Activated naive CD4-positive, alpha-beta T cell treated with anti-CD3 and anti-CD28 coated beads, Interleukin-2, amount 50 U/mL, for 72 hours (primary cell): ENCODE measurements around the gene FAM151A. TPM values are rescaled to one million over a fixed set of nuclear protein-coding genes. Genes with fewer than 3 reads are reported as not detected.

ENCODE experiments used
- ATAC-seq, 2 donors: fragments of 150-1000 bp; cut with Tn5 transposase; 2 replicates each; pipeline ENCODE4 v1.10.0; 2021; ENCODE audit warnings: mild to moderate bottlenecking in 2 of 2, moderate library complexity in 2 of 2
- DNase-seq, 2 donors: peaks; one replicate each; pipeline ENCODE4 v3.0.0; 2021 to 2022; ENCODE audit warnings: low spot score in 2 of 2
- H3K27ac Mint-ChIP-seq, 2 donors: one replicate each; pipeline ENCODE4 v1.8.0; 2022; ENCODE audit warnings: mild to moderate bottlenecking in 2 of 2, mixed read lengths in 2 of 2
- H3K36me3 Mint-ChIP-seq, 2 donors: one replicate each; pipeline ENCODE4 v1.8.0; 2022; ENCODE audit warnings: mixed read lengths in 2 of 2
- H3K9me3 Mint-ChIP-seq, 2 donors: one replicate each; pipeline ENCODE4 v1.8.0; 2022; ENCODE audit warnings: mixed read lengths in 2 of 2
- total RNA-seq, 2 donors: library from RNA; stranded (reverse); gene quantifications; one replicate each; pipeline ENCODE4 v1.2.3, GENCODE V29; 2022

The FAM151A gene
- not detected for total RNA-seq

DNA sequence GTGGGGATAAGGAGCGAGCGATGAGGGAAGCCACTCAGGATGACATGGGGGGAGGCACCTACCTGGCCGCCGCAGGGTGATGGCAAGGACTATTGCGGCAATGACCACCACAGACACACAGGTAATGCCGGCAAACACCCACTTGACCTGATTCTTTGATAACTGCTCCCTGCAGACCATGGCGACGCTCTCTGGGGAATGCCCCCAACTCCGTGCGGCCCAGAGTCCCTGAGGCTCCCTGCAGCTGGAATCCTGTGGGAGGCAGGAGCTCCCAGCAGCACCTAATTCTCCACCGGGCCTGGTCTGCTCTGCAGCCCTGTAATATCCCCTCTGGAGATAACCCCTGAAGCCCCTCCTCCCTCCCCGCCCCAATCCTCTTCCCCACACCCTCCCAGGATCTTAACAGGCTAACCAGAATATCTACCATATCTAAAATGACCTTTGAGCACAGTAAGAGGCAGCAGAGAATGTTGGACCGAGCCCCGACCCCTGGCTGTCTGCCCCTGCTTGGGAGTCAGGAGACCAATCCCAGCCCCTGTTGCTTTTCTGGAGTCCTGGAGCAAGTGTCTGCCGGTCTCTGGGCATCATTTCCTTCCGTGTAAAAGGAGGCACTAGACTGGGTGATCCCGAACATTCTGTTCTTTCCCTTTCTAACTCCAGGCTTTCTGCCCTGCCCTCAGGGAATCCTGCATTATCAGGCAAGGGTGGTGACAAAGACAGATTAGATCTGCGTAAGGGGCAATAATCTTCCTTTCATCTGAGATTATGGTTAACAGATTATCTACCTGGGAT is at the start of gene FAM151A:
FAM151A (minus strand) TSS at position 310 of the 792 bp plus-strand sequence; CDS start at position 180, 130 bp downstream.
- ATAC-seq (no peak), DNase-seq (no peak)
- Mint-ChIP-seq H3K9me3 (no peaks in the 10 kb centered on the region), H3K36me3 (no peaks in the 10 kb centered on the region), H3K27ac (peak within 1 kb of the TSS in 1 of 2 donors; percentile 61)

DNA sequence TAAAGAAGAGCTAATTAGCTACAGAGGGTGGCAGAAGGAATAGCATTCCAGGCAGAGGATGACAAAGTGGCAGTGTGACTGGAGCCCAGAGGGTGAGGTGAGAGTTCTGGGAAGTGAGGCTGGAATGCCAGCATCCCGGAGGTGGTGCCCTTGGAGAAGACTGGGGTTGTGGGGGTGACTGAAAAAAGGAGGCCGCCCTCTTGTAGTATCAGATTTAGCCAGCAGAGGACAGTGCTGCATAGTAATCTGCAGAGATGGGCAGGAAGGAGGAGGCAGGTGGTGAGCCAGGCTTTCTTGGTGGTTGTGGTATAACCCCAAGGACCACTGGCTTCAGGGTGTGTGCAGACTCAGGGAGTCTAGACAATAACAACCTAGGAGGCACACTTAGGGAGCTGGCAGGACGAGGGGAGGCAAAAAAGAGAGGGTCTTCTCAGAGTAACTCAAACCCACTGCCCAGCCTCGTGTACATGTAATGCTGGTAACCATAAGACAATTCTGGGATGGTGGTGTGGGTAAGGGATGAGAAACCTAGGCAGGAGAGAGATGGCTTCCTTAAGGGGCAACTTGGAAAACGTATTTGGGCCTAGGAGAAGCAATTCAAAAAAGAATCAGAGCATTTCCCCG is 48.8 kb upstream of the FAM151A start:
- Mint-ChIP-seq H3K27ac (no peak overlapping the region), H3K9me3 (no peaks in the 10 kb centered on the region), H3K36me3 (no peaks in the 10 kb centered on the region)
- DNase-seq (peak; percentile 68 to 82), ATAC-seq (peak; percentile 94 to 95)

DNA sequence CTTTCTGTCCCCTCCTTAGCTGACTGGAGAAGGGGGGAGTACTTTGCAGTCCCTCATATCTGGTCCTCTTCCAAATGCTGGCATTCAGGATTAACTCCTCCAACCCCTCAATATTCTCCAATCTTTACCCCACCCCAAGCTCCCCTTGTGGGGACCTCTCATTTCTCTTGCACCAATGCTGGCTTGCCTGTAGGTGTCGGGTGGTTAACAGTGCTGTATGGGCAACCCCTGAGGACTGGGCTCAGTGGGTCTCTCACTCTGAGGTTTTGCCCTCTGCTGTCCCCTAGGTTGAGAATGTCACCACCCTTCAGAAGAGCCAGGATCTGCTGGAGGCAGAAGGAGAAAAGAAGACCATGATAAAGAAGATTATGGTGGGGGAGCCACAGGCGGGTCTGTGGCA is 45.2 kb upstream of the FAM151A start:
- DNase-seq (no peak), ATAC-seq (no peak)
- peak overlapping the region in 1 of 2 donors; percentile 48 for H3K27ac Mint-ChIP-seq
- H3K9me3 Mint-ChIP-seq: no peaks in the 10 kb centered on the region
- H3K36me3 Mint-ChIP-seq: no peaks in the 10 kb centered on the region

DNA sequence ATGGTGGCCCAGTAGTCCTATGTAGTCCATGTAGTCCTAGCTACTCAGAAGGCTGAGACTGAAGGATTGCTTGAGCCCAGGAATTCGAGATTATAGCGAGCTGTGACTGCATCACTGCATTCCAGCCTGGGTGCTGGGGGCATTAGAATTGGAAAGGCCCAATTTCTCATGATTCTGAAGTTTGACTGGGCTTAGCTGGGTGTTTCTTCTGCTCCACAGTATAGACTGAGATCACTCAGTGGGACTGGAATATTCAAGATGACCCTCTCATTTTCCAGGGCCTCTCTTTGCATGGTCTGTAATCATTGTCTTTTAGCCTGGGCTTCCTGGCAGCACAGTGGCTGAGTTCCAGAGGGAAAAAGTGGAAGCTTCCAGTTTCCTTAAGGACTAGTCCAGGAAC is 44.5 kb upstream of the FAM151A start:
- DNase-seq: no peak

DNA sequence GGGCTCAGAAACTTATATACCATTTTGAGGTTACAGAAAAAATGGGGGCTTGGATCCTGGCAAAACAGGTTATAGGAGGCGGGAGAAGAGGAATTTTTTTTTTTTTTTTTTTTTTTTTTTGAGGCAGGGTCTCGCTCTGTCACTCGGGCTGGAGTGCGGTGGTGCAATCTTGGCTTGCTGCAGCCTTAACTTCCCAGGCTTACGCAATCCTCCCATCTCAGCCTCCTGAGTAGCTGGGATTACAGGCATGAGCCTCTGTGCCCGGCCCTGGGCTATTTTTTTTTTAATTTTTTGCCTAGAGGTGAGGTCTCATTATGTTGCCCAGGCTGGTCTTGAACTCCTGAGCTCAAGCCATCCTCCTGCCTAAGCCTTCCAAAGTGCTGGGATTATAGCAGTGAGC is 43.0 kb upstream of the FAM151A start:
- H3K27ac Mint-ChIP-seq: no peak overlapping the region
- H3K36me3 Mint-ChIP-seq: no peaks in the 10 kb centered on the region
- ATAC-seq (no peak), DNase-seq (no peak)
- H3K9me3 Mint-ChIP-seq: no peaks in the 10 kb centered on the region

More for the DNA sequence above, 44.5 kb upstream of the FAM151A start:
- no peak for ATAC-seq
- Mint-ChIP-seq H3K27ac (no peak overlapping the region), H3K9me3 (no peaks in the 10 kb centered on the region), H3K36me3 (no peaks in the 10 kb centered on the region)

DNA sequence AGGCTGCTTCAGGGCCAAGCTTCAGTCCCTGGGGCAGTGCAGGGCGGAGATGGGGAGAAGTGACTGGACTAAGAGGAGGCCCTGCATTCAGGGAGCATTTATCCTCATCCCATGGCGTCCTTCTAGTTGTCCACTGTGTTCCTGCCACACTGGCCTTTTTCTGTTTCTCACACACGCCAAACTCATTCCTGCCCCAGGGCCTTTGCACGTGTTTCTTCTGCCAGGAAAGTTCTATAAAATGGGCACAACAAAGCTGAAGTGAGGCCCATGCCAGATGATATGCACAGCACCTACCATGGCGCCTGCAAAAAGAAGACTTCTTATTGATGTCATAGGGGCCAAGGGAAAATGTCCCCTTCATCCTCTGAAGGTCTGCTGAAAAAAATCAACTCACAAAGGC is 42.5 kb upstream of the FAM151A start:
- no peak for DNase-seq
- Mint-ChIP-seq H3K27ac (no peak overlapping the region), H3K36me3 (no peaks in the 10 kb centered on the region), H3K9me3 (no peaks in the 10 kb centered on the region)
- ATAC-seq: no peak

DNA sequence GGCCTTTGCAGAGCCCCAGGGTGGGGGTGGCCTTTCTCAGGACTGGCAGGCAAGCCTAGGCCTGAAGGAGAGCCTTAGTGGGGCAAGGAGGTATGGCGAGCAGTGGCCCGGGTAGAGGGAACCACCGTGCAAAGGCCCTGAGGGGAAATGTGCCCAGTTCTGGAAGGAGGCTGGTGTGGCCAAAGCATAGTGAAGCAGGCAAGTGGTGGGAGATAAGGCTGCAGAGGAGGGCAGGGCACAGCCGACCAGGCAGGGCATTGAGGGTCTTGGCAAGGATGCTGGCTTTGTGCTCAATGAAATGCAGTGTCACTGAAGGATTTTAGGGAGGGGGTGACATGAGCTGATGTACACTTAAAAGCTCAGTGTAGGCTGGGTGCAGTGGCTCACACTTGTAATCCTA is 41.0 kb upstream of the FAM151A start:
- Mint-ChIP-seq H3K27ac (peak overlapping the region in 1 of 2 donors; percentile 56), H3K9me3 (no peaks in the 10 kb centered on the region), H3K36me3 (no peaks in the 10 kb centered on the region)
- no peak for DNase-seq
- no peak for ATAC-seq

DNA sequence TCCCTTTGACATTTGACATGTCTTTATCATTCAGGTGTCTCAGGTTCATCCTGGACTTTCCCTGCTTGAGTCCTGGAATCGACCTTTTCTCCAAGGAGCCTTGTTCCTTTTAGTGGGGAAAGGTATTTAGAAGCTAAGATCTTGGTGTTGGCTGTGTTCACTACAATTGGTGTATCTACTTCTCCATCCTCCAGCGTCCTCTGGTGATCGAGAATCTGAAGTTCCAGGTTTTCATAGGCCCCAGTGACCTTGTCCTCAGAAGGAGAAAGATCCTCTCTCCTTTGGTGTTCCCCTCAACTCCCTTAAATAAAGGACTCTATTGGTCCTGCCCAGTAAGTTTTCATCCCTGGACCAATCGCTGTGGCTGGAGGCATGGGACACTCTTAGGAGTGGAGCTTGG is 40.4 kb upstream of the FAM151A start:
- no peak overlapping the region for H3K27ac Mint-ChIP-seq
- DNase-seq: no peak
- no peaks in the 10 kb centered on the region for H3K9me3 Mint-ChIP-seq
- ATAC-seq: no peak
- no peaks in the 10 kb centered on the region for H3K36me3 Mint-ChIP-seq

DNA sequence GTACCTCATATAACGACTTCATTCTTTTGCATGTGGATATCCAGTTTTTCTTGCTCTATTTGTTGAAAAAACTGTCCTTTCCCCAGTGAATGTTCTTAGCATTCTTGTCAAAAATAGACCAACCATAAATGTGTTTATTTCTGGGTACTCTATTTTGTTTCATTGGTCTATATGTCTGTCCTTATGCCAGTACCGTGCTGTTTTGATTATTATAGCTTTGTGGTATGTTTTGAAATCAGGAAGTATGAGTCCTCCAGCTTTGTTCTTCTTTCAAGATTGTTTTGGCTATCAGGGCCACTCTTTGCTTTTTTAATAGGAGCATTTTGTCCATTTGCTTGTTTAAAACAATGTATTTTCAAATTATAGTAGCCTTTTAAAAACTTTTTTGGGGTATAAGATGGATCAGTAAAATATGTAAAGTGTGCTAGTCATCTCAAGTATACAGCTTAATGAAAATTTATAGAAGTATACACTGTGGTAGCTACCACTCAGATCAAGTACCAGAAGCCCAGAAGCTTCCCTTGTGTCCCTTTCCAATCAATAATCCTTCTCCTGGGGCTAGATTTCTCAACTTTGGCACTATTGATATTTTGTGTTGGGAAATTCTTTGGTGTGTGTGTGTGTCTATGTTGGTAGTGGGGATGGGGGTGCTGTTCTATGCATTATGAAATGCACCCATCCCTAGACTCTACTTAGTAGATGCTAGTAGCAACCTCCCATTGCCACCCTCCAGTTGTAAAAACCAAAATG is 35.0 kb upstream of the FAM151A start:
- H3K9me3 Mint-ChIP-seq: peaks cover 0 to 5% of the 10 kb centered on the region in 2 donors
- ATAC-seq (no peak), DNase-seq (no peak)
- H3K36me3 Mint-ChIP-seq: no peaks in the 10 kb centered on the region
- no peak overlapping the region for H3K27ac Mint-ChIP-seq

DNA sequence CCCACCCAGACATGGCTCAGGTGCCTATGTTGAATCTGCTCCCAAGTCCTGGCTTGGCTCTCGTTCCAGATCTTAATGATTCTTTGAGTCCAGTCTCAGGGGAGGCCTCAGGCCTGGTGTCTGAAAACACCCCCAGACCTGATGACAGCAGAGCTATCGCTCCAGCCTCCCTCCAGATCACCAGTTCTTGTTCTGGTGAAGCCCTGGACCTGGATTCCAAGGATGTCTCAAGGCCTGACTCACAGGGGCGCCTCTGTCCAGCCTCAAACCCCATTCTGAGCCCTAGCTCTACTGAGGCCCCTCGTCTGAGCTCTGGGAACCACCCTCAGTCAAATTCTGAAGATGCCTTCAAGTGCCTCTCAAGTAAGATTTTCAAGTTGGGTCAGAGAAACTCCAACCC is 29.7 kb upstream of the FAM151A start:
- peaks cover 0 to 3% of the 10 kb centered on the region in 2 donors for H3K9me3 Mint-ChIP-seq
- H3K27ac Mint-ChIP-seq: no peak overlapping the region
- H3K36me3 Mint-ChIP-seq: no peaks in the 10 kb centered on the region
- ATAC-seq: no peak
- no peak for DNase-seq

DNA sequence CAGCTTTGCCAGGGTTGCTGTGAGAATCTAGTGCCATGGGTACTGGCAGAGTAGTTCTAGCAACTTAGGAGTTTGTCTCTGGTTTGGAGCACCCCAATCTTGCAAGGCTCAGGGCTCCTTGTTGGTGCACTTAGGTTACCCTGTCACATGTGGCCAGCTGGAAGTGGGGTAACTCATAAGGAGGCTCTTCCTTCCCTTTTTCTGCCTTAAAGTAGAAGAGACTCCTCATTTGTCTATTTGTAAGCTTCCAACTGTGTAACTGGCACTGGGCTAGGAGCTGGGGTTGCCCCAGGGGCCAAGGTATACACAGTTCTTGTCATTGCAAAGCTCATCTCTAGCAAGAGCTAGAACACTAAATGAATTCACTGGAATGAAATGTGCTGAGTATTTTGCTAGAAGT is 28.8 kb upstream of the FAM151A start:
- ATAC-seq (no peak), DNase-seq (no peak)
- no peak overlapping the region for H3K27ac Mint-ChIP-seq
- H3K9me3 Mint-ChIP-seq: no peaks in the 10 kb centered on the region
- no peaks in the 10 kb centered on the region for H3K36me3 Mint-ChIP-seq

DNA sequence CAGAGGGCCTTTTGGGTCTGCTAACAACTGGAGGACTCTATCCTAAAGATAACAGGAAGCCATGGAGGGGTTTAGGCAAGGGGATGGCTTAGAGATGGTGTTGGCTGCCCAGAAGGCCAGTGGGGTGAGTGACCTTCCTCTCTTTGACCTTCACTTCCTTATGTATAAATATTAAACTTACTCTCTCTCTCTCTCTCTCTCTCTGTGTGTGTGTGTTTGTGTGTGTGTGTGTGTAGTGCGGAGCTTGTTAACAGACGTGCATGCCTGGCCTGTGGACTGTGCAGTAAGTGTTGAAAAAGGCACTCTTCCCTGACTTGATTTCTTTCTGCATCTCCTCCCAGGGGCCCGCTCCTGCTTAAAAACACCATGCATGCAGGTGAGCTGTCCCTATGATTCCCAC is 28.3 kb upstream of the FAM151A start:
- Mint-ChIP-seq H3K36me3 (no peaks in the 10 kb centered on the region), H3K27ac (no peak overlapping the region), H3K9me3 (no peaks in the 10 kb centered on the region)
- ATAC-seq (no peak), DNase-seq (no peak)

DNA sequence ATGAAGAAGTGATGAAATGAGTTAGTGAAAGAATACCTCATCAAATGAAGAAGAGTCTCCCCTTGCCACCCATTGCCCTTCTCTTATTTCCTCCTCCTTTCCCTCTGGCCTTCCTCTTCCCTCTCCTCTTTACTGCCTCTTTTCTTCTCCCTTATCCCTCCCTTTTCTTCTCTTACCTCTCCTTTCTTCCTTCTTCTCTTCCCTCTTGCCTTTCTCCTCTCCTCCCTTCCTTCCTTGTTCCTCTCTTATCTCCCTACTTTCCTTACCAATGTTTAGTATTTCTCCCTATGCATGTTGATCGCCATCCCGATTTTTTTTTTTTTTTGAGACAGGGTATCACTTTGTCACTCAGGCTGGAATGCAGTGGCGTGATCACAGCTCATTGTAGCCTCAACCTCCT is 27.1 kb upstream of the FAM151A start:
- no peaks in the 10 kb centered on the region for H3K36me3 Mint-ChIP-seq

DNA sequence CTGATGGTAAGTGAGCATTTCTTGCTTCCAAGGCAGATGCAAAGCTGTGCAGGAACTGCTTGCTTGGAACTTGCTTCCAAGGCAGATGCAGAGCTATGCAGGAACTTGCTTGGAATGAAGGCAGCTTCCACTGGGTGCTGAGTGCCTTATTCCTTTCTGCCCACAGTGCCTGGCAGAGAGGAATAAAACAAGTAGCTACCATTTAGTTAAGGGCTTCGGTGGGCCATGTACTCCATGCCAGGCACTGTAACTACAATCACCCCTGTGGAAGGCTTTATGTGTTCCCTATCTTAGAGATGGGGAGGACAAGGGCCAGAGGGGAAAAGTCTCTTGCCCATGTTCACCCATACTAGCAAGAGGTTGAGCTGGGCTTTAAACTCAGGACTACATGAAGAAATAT is 26.6 kb upstream of the FAM151A start:
- no peaks in the 10 kb centered on the region for H3K9me3 Mint-ChIP-seq
- no peak overlapping the region for H3K27ac Mint-ChIP-seq
- DNase-seq (no peak), ATAC-seq (no peak)
- no peaks in the 10 kb centered on the region for H3K36me3 Mint-ChIP-seq

More for the DNA sequence above, 27.1 kb upstream of the FAM151A start:
- Mint-ChIP-seq H3K27ac (no peak overlapping the region), H3K9me3 (no peaks in the 10 kb centered on the region)
- DNase-seq (no peak), ATAC-seq (no peak)

DNA sequence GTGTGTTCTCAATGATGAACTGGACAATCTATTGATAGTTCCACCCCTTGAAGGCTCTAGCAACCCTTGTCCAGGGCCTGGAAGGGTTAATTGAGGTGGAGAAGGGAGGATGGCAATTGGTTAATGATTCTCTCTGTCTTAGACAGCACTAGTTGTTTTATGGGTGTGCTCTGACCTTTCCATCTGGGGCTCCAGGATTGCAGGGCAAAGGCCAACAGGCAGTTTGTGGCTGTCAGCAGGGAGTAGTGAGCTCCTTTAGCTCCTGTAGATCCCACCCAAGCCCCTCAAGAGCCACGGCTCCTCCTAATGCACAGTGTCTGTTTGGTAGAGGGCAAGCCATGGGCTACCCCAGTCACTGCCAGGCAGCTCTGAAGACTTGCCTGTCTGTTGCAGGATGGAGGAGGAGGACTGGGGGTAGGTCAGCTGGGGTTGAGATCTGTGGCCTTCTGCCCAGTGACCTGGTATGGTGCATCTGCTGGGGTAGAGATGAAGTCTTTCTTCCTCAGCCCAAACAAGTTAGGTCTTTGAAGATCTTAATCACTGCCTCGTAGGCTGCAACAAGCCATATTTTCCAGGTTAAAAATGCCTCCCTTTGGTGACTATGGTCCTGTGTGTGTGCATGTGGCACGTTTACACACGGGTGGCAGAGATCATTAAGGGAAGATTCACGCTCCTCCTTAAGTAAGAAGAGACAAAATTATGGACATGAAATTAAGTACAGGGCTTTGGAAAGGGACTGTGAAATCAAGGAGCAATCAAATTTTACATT is 26.0 kb upstream of the FAM151A start:
- no peak overlapping the region for H3K27ac Mint-ChIP-seq
- H3K36me3 Mint-ChIP-seq: no peaks in the 10 kb centered on the region
- H3K9me3 Mint-ChIP-seq: no peaks in the 10 kb centered on the region
- DNase-seq (no peak), ATAC-seq (no peak)

DNA sequence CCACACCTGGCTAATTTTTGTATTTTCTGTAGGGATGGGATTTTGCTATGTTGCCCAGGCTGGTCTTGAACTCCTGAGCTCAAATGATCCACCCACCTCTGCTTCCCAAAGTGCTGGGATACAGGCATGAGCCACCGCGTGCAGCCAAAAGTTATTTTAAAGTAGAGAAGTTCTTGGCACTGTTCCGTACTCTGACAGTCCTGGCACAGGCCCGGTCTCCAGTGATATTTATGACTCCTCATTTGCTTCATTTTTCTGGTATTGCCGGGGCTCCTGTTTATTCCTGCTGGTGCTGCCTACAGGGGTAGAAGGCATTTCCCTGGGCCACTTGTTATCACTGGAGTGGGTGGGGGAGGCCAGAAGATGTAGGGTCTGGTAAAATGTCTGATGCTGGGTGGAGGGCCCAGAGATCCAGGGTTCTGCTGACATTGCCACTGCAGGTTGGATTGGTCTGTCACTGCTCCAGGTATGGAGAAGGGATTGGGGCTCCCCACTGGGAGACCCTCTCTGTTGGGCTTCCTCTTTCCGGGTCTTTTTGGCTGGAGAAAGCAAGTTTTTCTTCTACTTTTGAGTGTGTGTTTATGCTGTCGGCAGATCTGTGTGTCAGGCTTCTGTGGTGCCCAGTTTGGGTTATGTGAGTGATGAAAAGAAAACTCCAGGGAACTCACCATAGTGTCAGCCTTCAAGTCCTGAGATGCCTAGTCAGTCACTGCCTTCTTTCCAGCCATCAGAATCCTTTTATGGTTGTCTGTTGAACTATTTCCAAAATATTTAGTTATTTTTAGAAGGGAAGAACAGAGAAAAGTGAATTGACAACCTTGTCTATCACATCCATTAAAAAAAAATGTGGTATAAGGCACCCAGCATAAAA is 22.7 kb upstream of the FAM151A start:
- no peak overlapping the region for H3K27ac Mint-ChIP-seq
- H3K9me3 Mint-ChIP-seq: peaks cover 7% of the 10 kb centered on the region in 2 donors
- no peak for DNase-seq
- H3K36me3 Mint-ChIP-seq: peaks cover 0 to 8% of the 10 kb centered on the region in 2 donors
- no peak for ATAC-seq
